CD4-positive, alpha-beta memory T cell (primary cell): ENCODE results near the gene AKT3. TPM values are rescaled to one million over a fixed set of nuclear protein-coding genes. Genes with fewer than 3 reads are reported as not detected.

Experiments used
- CTCF ChIA-PET: fragments of 350-600 bp; sonication (Branson Sonifier 250); formaldehyde crosslinking; loops from one replicate; lab custom pipeline; 2021; ENCODE audit warnings: inconsistent platforms; ENCODE audit not compliant: partially characterized antibody; lab: Charles Lee
- POLR2A ChIA-PET: fragments of 350-600 bp; sonication (Branson Sonifier 250); formaldehyde crosslinking; loops from one replicate; lab custom pipeline; 2021; ENCODE audit not compliant: partially characterized antibody; lab: Charles Lee
- DNase-seq, 5 donors: peaks; one replicate each; pipeline versions ENCODE4 v3.0.0 to v3.0.0-alpha.2; 2020 to 2022; ENCODE audit warnings: mixed read lengths in 1 of 5
- H3K27ac ChIP-seq: one replicate; pipeline ENCODE4 v1.7.0; 2013; ENCODE audit warnings: low read depth, low read length
- H3K27me3 ChIP-seq: 2 replicates; pipeline ENCODE4 v1.7.0; 2013; ENCODE audit warnings: mild to moderate bottlenecking, low read length, moderate library complexity; ENCODE audit not compliant: insufficient read depth
- H3K36me3 ChIP-seq: 2 replicates; pipeline ENCODE4 v1.7.0; 2013; ENCODE audit warnings: mild to moderate bottlenecking, low read length, moderate library complexity; ENCODE audit not compliant: insufficient read depth
- H3K4me1 ChIP-seq: 2 replicates; pipeline ENCODE4 v1.7.0; 2013; ENCODE audit warnings: mild to moderate bottlenecking, low read length, moderate library complexity; ENCODE audit not compliant: insufficient read depth
- H3K4me3 ChIP-seq, 2 donors: one replicate each; pipeline ENCODE4 v1.7.0; 2013; ENCODE audit warnings: low read length in 2 of 2, mild to moderate bottlenecking in 1 of 2
- H3K9me3 ChIP-seq, 2 donors: one replicate each; pipeline ENCODE4 v1.7.0; 2013; ENCODE audit warnings: low read length in 2 of 2, control low read depth in 1 of 2; ENCODE audit not compliant: control insufficient read depth in 1 of 2
- H3K27ac Mint-ChIP-seq, 7 donors: one replicate each; pipeline ENCODE4 v1.8.0; 2020 to 2021; ENCODE audit warnings: mixed read lengths in 7 of 7, mild to moderate bottlenecking in 6 of 7, inconsistent platforms in 3 of 7, moderate library complexity in 3 of 7
- H3K27me3 Mint-ChIP-seq, 2 donors: one replicate each; pipeline ENCODE4 v1.8.0; 2020 to 2021; ENCODE audit warnings: mixed read lengths in 2 of 2
- H3K36me3 Mint-ChIP-seq, 2 donors: one replicate each; pipeline ENCODE4 v1.8.0; 2020 to 2021; ENCODE audit warnings: mixed read lengths in 2 of 2, inconsistent platforms in 1 of 2, mild to moderate bottlenecking in 1 of 2
- H3K4me1 Mint-ChIP-seq, 4 donors: one replicate each; pipeline ENCODE4 v1.8.0; 2020 to 2021; ENCODE audit warnings: mixed read lengths in 4 of 4, mild to moderate bottlenecking in 1 of 4
- H3K4me3 Mint-ChIP-seq, 8 donors: one replicate each; pipeline ENCODE4 v1.8.0; 2020 to 2021; ENCODE audit warnings: mixed read lengths in 8 of 8, mild to moderate bottlenecking in 7 of 8, moderate library complexity in 6 of 8, inconsistent platforms in 3 of 8
- H3K9me3 Mint-ChIP-seq, 8 donors: one replicate each; pipeline ENCODE4 v1.8.0; 2020 to 2021; ENCODE audit warnings: mixed read lengths in 8 of 8, mild to moderate bottlenecking in 5 of 8, inconsistent platforms in 3 of 8, moderate library complexity in 1 of 8
- intact Hi-C: fragments of 100-400 bp; cut with micrococcal nuclease; formaldehyde crosslinking; loops from one replicate; pipeline ENCODE4 v1.15.1; 2023
- polyA plus RNA-seq, 2 donors: library from polyadenylated mRNA; unstranded; fragments of 300-500 nt; fragmentation: Illumina TruSeq; gene quantifications; one replicate each; pipeline ENCODE4 v1.2.3, GENCODE V29; 2021
- total RNA-seq, 2 experiments: library from RNA; stranded (reverse); gene quantifications; one replicate each; pipeline ENCODE4 v1.2.3, GENCODE V29; 2021

Gene AKT3
- total and polyA plus RNA-seq, 4 experiments from 2014 or later, result 0.56 to 152 (median 77.1) TPM

DNA sequence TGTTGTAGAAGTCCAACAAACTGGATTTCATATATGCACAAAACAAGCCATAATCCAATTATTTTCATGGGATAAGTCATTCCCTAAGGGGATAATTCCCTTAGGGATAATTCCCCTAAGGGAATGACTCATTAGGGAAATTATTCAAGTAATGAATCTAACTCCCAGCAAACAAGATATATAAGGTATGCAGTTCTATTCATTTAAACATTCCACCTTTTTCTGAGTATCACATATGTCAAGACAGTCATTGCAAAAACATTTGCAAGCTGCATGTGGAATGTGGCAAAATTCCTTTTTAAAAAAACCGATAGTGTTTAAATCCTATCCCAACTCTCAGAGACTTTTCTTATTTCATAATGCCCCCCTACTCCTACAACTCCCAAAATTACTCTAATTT lies 131.2 kb downstream of the AKT3 start:
- Histone ChIP-seq H3K27me3 (no peaks in the 10 kb centered on the region), H3K27ac (no peak overlapping the region), H3K9me3 (no peaks in the 10 kb centered on the region), H3K4me3 (no peak overlapping the region), H3K36me3 (no peaks in the 10 kb centered on the region), H3K4me1 (no peaks in the 10 kb centered on the region)
- intact Hi-C loops, result no loop called here
- CTCF ChIA-PET, result interaction anchor here (0.9 kb wide), 1 partner anchor 13 kb away, joined by 3 read pairs; no protein-coding TSS in a partner anchor
- no peaks in the 10 kb centered on the region for H3K9me3 Mint-ChIP-seq
- peaks cover 3 to 14% of the 10 kb centered on the region in 2 donors for H3K36me3 Mint-ChIP-seq
- DNase-seq, result no peak
- no peak overlapping the region for H3K27ac Mint-ChIP-seq
- peak overlapping the region in 1 of 8 donors; percentile 31 for H3K4me3 Mint-ChIP-seq
- H3K4me1 Mint-ChIP-seq, result peaks cover 34 to 57% (median 48%) of the 10 kb centered on the region in 4 donors
- no peaks in the 10 kb centered on the region for H3K27me3 Mint-ChIP-seq
- POLR2A ChIA-PET, result no interaction called here

GRCh38 chr1:243718022-243718421 lies 132.0 kb downstream of the AKT3 start:
- Histone ChIP-seq H3K27me3 (no peaks in the 10 kb centered on the region), H3K4me1 (no peaks in the 10 kb centered on the region), H3K9me3 (no peaks in the 10 kb centered on the region), H3K4me3 (no peak overlapping the region), H3K27ac (no peak overlapping the region), H3K36me3 (no peaks in the 10 kb centered on the region)
- Mint-ChIP-seq H3K27ac (no peak overlapping the region), H3K9me3 (no peaks in the 10 kb centered on the region), H3K36me3 (peaks cover 3 to 14% of the 10 kb centered on the region in 2 donors), H3K4me1 (peaks cover 34 to 56% (median 48%) of the 10 kb centered on the region in 4 donors), H3K4me3 (no peak overlapping the region), H3K27me3 (no peaks in the 10 kb centered on the region)
- intact Hi-C loops, result no loop called here
- ChIA-PET POLR2A (no interaction called here), CTCF (interaction anchor here (0.9 kb wide), 1 partner anchor 12 kb away, joined by 3 read pairs; no protein-coding TSS in a partner anchor)
- no peak for DNase-seq

- Mint-ChIP-seq H3K4me1 (peaks cover 40 to 55% (median 50%) of the 10 kb centered on the region in 4 donors), H3K27me3 (no peaks in the 10 kb centered on the region), H3K27ac (peak overlapping the region in 3 of 7 donors; percentile 10 to 48 (median 33)), H3K4me3 (no peak overlapping the region), H3K9me3 (no peaks in the 10 kb centered on the region), H3K36me3 (peaks cover 3 to 14% of the 10 kb centered on the region in 2 donors)
- intact Hi-C loops, result no loop called here
- H3K27me3 ChIP-seq, result no peaks in the 10 kb centered on the region
- no peak for DNase-seq
- no peaks in the 10 kb centered on the region for H3K9me3 ChIP-seq
- POLR2A ChIA-PET, result no interaction called here
- H3K36me3 ChIP-seq, result no peaks in the 10 kb centered on the region
- H3K27ac ChIP-seq, result no peak overlapping the region
- H3K4me3 ChIP-seq, result no peak overlapping the region
- CTCF ChIA-PET, result no interaction called here
- H3K4me1 ChIP-seq, result no peaks in the 10 kb centered on the region
These were observed 133.1 kb downstream of the AKT3 start for GRCh38 chr1:243716906-243717305.

DNA sequence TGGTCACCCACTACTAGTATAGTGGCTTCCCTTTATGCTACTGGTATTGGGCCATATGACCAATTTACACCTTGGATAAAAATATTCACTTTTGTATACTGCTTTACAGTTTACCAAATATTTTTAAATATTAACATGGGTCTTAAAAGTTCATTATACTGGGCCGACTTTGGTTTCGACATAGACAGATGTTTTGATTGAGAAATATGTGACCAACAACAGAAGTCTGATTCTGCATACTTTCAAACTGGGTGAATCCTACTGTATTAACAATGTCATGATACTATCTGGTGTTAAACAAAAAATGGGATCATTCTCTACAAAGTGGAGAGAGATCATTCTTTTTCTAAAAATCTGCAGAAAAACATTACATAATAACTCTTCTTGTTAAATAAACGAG lies 134.8 kb downstream of the AKT3 start:
- peaks cover 45 to 66% (median 55%) of the 10 kb centered on the region in 4 donors for H3K4me1 Mint-ChIP-seq
- ChIA-PET POLR2A (no interaction called here), CTCF (no interaction called here)
- H3K27me3 ChIP-seq, result no peaks in the 10 kb centered on the region
- H3K9me3 ChIP-seq, result no peaks in the 10 kb centered on the region
- peaks cover 0 to 12% of the 10 kb centered on the region in 2 donors for H3K36me3 Mint-ChIP-seq
- no peaks in the 10 kb centered on the region for H3K36me3 ChIP-seq
- intact Hi-C loops, result no loop called here
- no peak overlapping the region for H3K4me3 Mint-ChIP-seq
- no peak for DNase-seq
- H3K27me3 Mint-ChIP-seq, result no peaks in the 10 kb centered on the region
- peaks cover 7% of the 10 kb centered on the region for H3K4me1 ChIP-seq
- H3K4me3 ChIP-seq, result no peak overlapping the region
- H3K27ac Mint-ChIP-seq, result no peak overlapping the region
- no peak overlapping the region for H3K27ac ChIP-seq
- no peaks in the 10 kb centered on the region for H3K9me3 Mint-ChIP-seq

- Mint-ChIP-seq H3K4me3 (no peak overlapping the region), H3K9me3 (no peaks in the 10 kb centered on the region), H3K36me3 (peaks cover 0 to 3% of the 10 kb centered on the region in 2 donors), H3K27ac (no peak overlapping the region), H3K4me1 (peaks cover 40 to 57% (median 48%) of the 10 kb centered on the region in 4 donors), H3K27me3 (no peaks in the 10 kb centered on the region)
- no peaks in the 10 kb centered on the region for H3K9me3 ChIP-seq
- H3K36me3 ChIP-seq, result no peaks in the 10 kb centered on the region
- H3K4me1 ChIP-seq, result peaks cover 7% of the 10 kb centered on the region
- ChIA-PET POLR2A (interaction anchor here (0.6 kb wide), 1 partner anchor 218 kb away, joined by 5 read pairs; no protein-coding TSS in a partner anchor), CTCF (interaction anchor here (0.7 to 1.2 kb wide), 3 partner anchors 35 to 234 kb away, joined by 3 read pairs; no protein-coding TSS in a partner anchor)
- H3K4me3 ChIP-seq, result no peak overlapping the region
- DNase-seq, result no peak
- no peaks in the 10 kb centered on the region for H3K27me3 ChIP-seq
- H3K27ac ChIP-seq, result no peak overlapping the region
- intact Hi-C loops, result no loop called here
These were observed 136.4 kb downstream of the AKT3 start for GRCh38 chr1:243713470-243714186.

GRCh38 chr1:243712941-243713340 lies 137.1 kb downstream of the AKT3 start:
- intact Hi-C loops, result no loop called here
- DNase-seq, result no peak
- peaks cover 38 to 57% (median 48%) of the 10 kb centered on the region in 4 donors for H3K4me1 Mint-ChIP-seq
- Histone ChIP-seq H3K4me1 (peaks cover 7% of the 10 kb centered on the region), H3K27ac (no peak overlapping the region), H3K4me3 (no peak overlapping the region), H3K36me3 (no peaks in the 10 kb centered on the region), H3K9me3 (no peaks in the 10 kb centered on the region), H3K27me3 (no peaks in the 10 kb centered on the region)
- ChIA-PET POLR2A (no interaction called here), CTCF (interaction anchor here (3.2 kb wide), 1 partner anchor 559 kb away, joined by 15 read pairs; no protein-coding TSS in a partner anchor)
- H3K27ac Mint-ChIP-seq, result no peak overlapping the region
- H3K36me3 Mint-ChIP-seq, result peaks cover 0 to 3% of the 10 kb centered on the region in 2 donors
- H3K4me3 Mint-ChIP-seq, result no peak overlapping the region
- no peaks in the 10 kb centered on the region for H3K9me3 Mint-ChIP-seq
- no peaks in the 10 kb centered on the region for H3K27me3 Mint-ChIP-seq

GRCh38 chr1:243712242-243712641 lies 137.8 kb downstream of the AKT3 start:
- POLR2A ChIA-PET, result no interaction called here
- Mint-ChIP-seq H3K27ac (no peak overlapping the region), H3K4me1 (peaks cover 34 to 52% (median 43%) of the 10 kb centered on the region in 4 donors), H3K27me3 (no peaks in the 10 kb centered on the region), H3K36me3 (peaks cover 0 to 3% of the 10 kb centered on the region in 2 donors), H3K9me3 (no peaks in the 10 kb centered on the region), H3K4me3 (no peak overlapping the region)
- CTCF ChIA-PET, result interaction anchor here (3.2 kb wide), 1 partner anchor 560 kb away, joined by 15 read pairs; no protein-coding TSS in a partner anchor
- Histone ChIP-seq H3K9me3 (no peaks in the 10 kb centered on the region), H3K27ac (no peak overlapping the region), H3K4me3 (no peak overlapping the region), H3K4me1 (peaks cover 7% of the 10 kb centered on the region), H3K36me3 (no peaks in the 10 kb centered on the region), H3K27me3 (no peaks in the 10 kb centered on the region)
- intact Hi-C loops, result no loop called here
- no peak for DNase-seq
